ENCODE data around the gene ZC3H12A.

- TF ChIP-seq, protein P1, sequence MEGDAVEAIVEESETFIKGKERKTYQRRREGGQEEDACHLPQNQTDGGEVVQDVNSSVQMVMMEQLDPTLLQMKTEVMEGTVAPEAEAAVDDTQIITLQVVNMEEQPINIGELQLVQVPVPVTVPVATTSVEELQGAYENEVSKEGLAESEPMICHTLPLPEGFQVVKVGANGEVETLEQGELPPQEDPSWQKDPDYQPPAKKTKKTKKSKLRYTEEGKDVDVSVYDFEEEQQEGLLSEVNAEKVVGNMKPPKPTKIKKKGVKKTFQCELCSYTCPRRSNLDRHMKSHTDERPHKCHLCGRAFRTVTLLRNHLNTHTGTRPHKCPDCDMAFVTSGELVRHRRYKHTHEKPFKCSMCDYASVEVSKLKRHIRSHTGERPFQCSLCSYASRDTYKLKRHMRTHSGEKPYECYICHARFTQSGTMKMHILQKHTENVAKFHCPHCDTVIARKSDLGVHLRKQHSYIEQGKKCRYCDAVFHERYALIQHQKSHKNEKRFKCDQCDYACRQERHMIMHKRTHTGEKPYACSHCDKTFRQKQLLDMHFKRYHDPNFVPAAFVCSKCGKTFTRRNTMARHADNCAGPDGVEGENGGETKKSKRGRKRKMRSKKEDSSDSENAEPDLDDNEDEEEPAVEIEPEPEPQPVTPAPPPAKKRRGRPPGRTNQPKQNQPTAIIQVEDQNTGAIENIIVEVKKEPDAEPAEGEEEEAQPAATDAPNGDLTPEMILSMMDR (IDR thresholded peaks at IDR 0.05): no peak
- TF ChIP-seq POLR2A (IDR thresholded peaks at IDR 0.05): no peak
These were observed 2.8 kb upstream of the ZC3H12A start for GRCh38 chr1:37471345-37472231.

Data from testis (tissue), 2 donors.